ENCODE results near the gene SOS1. TPM values are rescaled to one million over a fixed set of nuclear protein-coding genes. Genes with fewer than 3 reads are reported as not detected.
A peak's percentile ranks its signal among the peaks of the same experiment; 100 is the strongest.

SOS1 gene
- total RNA-seq, 6 donors from 2014 or later = 10.4 to 51.2 (median 25.3) TPM

- DNase-seq (no peak), ATAC-seq (ENCODE audit: low FRiP score in 2 of 2) (no peak)
- Histone ChIP-seq H3K9me3 (no peaks in the 10 kb centered on the region), H3K27ac (no peak overlapping the region), H3K4me1 (peaks cover under 1 to 6% (median 3%) of the 10 kb centered on the region in 4 donors), H3K36me3 (no peaks in the 10 kb centered on the region), H3K27me3 (no peaks in the 10 kb centered on the region), H3K4me3 (no peak overlapping the region)
- WGBS, 2 donors = 71 to 86% methylated on average over 3 of the region's 3 CpGs
- TF ChIP-seq CTCF (IDR thresholded peaks at IDR 0.05) (no peak), POLR2A (IDR thresholded peaks at IDR 0.05) (no peak)
These were observed 12.5 kb upstream of the SOS1 start for GRCh38 chr2:39133215-39133851.

DNA sequence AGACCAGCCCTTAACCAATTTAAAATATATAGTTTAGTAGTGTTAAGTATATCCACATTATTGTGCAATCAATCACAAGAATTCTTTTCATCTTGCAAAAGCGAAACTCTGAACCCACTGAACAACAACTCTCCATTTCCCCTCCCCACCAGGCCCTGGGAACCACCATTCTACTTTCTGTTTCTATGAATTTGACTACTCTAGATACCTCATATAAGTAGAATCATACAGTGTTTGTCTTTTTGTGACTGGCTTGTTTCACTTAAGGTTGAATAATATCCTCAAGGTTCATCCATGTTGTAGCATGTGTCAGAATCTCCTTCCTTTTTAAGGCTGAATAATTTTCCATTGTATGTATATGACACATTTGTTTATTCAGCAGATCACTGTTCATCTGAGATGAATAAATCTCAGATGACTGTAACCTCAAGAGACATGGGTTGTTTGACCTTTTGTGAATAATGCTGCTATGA is 8.1 kb upstream of the SOS1 start:
- no peaks in the 10 kb centered on the region for H3K9me3 ChIP-seq
- DNase-seq = no peak
- no peaks in the 10 kb centered on the region for H3K36me3 ChIP-seq
- H3K27ac ChIP-seq = peak overlapping the region in 1 of 4 donors; percentile 54
- H3K27me3 ChIP-seq = no peaks in the 10 kb centered on the region
- H3K4me3 ChIP-seq = no peak overlapping the region
- ATAC-seq (ENCODE audit: low FRiP score in 2 of 2) = no peak
- no peak for TF ChIP-seq EP300 (IDR thresholded peaks at IDR 0.05)
- no peak for TF ChIP-seq POLR2AphosphoS5 (IDR thresholded peaks at IDR 0.05)
- no peak for TF ChIP-seq POLR2A (IDR thresholded peaks at IDR 0.05)
- TF ChIP-seq CTCF (IDR thresholded peaks at IDR 0.05) = no peak
- peaks cover 3 to 22% (median 12%) of the 10 kb centered on the region in 4 donors for H3K4me1 ChIP-seq
- whole genome bisulfite sequencing, 2 donors = 19 to 42% methylated on average over 1 of the region's 1 CpG

GRCh38 chr2:39127973-39128372 is 7.1 kb upstream of the SOS1 start:
- ATAC-seq (ENCODE audit: low FRiP score in 2 of 2) (no peak), DNase-seq (peak in 1 of 2 donors; percentile 48)
- Histone ChIP-seq H3K27me3 (no peaks in the 10 kb centered on the region), H3K27ac (peak overlapping the region in 3 of 4 donors; percentile 21 to 56 (median 54)), H3K36me3 (no peaks in the 10 kb centered on the region), H3K4me3 (no peak overlapping the region), H3K4me1 (peaks cover 12 to 29% (median 20%) of the 10 kb centered on the region in 4 donors), H3K9me3 (no peaks in the 10 kb centered on the region)
- TF ChIP-seq POLR2A (IDR thresholded peaks at IDR 0.05) = no peak
- TF ChIP-seq EP300 (IDR thresholded peaks at IDR 0.05) = no peak
- peak in 1 of 2 donors; percentile 10 for TF ChIP-seq POLR2AphosphoS5 (IDR thresholded peaks at IDR 0.05)
- 38 to 63% methylated on average over 1 of the region's 1 CpG for WGBS, 2 donors

DNA sequence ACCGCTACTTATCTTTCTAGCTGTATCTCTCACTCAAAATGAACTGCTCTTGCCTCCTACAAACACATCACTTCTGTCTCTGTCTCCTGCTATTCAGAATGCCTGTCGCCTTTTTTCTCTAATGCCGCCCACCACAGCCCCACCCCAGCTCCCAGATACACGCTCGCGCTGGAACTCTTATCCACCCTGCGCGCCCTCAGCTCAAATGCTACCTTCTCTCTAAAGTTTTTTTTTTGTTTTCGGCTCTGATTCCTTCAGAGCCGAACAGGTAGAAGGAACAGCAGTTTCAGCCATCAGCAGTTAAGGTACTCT is 3.9 kb upstream of the SOS1 start:
- Histone ChIP-seq H3K27ac (peak overlapping the region; percentile 81 to 98 (median 90)), H3K27me3 (no peaks in the 10 kb centered on the region), H3K4me3 (peak overlapping the region; percentile 64 to 76 (median 71)), H3K4me1 (peaks cover 27 to 41% (median 31%) of the 10 kb centered on the region in 4 donors), H3K9me3 (no peaks in the 10 kb centered on the region), H3K36me3 (no peaks in the 10 kb centered on the region)
- ATAC-seq (ENCODE audit: low FRiP score in 2 of 2) (peak; percentile 0 to 7), DNase-seq (no peak)
- TF ChIP-seq EP300 (IDR thresholded peaks at IDR 0.05) (no peak), POLR2A (IDR thresholded peaks at IDR 0.05) (no peak), CTCF (IDR thresholded peaks at IDR 0.05) (peak in 1 of 6 experiments; percentile 6), POLR2AphosphoS5 (IDR thresholded peaks at IDR 0.05) (no peak)
- WGBS, 2 donors = 1% methylated on average over 10 of the region's 10 CpGs

- whole genome bisulfite sequencing, 2 donors = 0 to 2% methylated on average over 5 to 47 of the region's 58 CpGs
- ATAC-seq (ENCODE audit: low FRiP score in 2 of 2) (peak; percentile 96 to 97), DNase-seq (peak; percentile 97 to 99)
- H3K9me3 ChIP-seq = no peaks in the 10 kb centered on the region
- peaks cover 27 to 41% (median 31%) of the 10 kb centered on the region in 4 donors for H3K4me1 ChIP-seq
- TF ChIP-seq EP300 (IDR thresholded peaks at IDR 0.05) = peak in 1 of 4 donors; percentile 59
- TF ChIP-seq CTCF (IDR thresholded peaks at IDR 0.05) = peak; percentile 25 to 70 (median 46)
- peak; percentile 30 to 90 (median 62) for TF ChIP-seq POLR2A (IDR thresholded peaks at IDR 0.05)
- peak; percentile 87 to 95 for TF ChIP-seq POLR2AphosphoS5 (IDR thresholded peaks at IDR 0.05)
- H3K27me3 ChIP-seq = no peaks in the 10 kb centered on the region
- peak overlapping the region; percentile 64 to 76 (median 71) for H3K4me3 ChIP-seq
- no peaks in the 10 kb centered on the region for H3K36me3 ChIP-seq
- peak overlapping the region; percentile 81 to 98 (median 90) for H3K27ac ChIP-seq
These were observed 3.3 kb upstream of the SOS1 start for GRCh38 chr2:39124000-39124745.

All from upper lobe of left lung (tissue), 6 donors.